ENCODE data around the gene P2RX1.
"Not testable (repeated sequence)": the region's sequence is repeated elsewhere in the genome, so short reads cannot be mapped to it uniquely, and the experiment has no call there.

P2RX1 gene

DNA sequence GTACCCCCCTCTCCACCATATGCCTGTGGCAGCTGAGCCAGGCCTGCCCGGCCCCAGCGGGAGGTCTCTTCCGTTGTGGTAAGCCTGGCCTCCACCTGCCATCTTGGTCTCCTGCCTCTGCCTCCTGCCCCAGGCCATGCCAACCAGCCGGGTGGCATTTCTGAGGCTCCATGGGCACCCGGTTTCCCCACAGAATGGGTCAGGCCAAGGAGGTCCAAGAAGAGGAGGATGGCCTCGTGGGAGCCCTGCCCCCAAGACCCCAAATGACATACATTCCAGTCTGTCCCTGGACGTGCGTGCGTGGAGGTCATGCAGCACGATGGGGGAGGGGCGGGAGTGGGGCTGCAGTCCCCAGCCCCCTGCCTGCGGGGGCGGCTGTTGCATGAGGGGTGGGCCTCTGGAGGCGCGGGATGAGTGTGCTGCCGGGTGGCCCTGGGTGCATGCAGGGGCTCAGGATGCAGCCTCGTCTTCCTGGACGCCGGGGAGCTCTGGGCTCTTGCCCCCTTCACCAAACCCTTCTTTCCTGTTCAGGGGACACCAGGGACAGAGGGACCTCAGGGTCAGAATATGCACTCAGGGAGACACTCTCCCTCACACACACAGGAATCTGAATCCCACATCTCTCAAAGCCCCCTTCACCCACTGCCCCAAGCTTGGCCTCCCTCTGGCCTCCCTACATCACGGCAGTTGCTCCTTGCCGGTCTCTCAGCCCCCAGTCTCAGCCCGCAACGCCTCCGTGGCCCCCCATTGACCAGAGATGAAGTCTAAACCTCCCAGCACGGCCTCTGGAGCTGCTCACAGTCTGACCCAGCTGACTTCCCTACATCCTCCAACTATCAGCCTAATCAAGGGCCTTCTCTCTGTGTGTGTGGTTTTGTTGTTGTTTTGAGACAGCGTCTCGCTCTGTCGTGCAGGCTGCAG is 54.2 kb downstream of the P2RX1 start:
- H3K4me3 ChIP-seq (ENCODE audit: low read depth, low read length) = no peak overlapping the region

DNA sequence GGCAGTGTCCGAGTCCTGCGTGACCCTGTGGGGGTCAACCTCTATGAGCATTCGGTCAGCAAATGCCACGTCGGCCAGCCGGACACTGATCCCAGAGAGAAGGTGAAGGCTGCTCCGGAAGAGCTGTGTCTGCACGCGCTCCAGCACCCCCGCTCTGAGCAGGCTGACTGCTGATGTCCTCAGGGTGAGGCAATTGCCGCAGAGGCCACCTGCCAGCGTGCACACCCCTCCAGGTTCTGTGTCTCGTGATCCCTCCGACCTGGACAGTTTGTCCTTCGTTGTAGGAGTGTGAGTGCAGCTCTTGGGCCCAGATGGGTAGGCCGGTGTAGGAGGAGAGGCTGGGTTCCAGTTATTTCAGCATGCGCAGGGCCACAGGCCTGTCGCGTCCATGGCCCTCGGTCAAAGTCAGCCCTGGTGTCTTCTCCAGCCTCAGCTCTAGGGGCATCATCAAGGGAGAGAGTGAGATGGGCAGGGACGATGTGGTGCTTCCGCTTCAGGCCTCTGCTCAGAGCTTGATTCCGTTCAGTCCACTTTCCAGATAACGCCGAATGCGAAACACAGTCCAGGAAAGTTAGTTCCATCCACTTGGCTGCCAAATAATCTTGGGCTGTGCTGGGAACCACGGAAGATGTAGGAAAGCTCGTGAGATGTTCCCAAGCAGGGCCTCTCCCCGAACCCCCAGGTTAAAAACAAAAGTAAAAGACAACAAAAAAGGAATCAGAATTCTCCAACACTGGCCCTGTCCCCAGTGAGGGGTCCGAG is 55.1 kb downstream of the P2RX1 start:
- no peak overlapping the region for H3K4me3 ChIP-seq (ENCODE audit: low read depth, low read length)

DNA sequence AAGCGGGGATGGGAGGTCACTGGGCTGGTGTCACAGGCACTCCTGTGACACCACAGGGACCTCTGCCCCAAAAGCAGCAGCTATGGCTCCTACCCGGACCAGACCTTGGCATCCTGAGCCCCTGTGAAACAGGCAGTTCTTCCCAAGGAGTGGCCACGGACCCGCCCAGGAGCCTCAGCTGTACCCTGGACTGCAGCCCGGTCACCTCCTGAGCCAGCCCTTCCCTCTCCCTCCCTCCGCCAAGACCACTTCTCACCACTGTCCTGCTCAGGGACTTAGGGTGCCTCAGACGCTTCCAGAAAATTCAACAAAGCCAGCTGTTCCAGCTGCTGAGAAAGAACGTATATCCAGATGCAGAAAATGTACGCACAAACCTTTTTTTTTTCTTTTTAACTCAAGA is 56.3 kb downstream of the P2RX1 start:
- H3K4me3 ChIP-seq (ENCODE audit: low read depth, low read length) = no peak overlapping the region

DNA sequence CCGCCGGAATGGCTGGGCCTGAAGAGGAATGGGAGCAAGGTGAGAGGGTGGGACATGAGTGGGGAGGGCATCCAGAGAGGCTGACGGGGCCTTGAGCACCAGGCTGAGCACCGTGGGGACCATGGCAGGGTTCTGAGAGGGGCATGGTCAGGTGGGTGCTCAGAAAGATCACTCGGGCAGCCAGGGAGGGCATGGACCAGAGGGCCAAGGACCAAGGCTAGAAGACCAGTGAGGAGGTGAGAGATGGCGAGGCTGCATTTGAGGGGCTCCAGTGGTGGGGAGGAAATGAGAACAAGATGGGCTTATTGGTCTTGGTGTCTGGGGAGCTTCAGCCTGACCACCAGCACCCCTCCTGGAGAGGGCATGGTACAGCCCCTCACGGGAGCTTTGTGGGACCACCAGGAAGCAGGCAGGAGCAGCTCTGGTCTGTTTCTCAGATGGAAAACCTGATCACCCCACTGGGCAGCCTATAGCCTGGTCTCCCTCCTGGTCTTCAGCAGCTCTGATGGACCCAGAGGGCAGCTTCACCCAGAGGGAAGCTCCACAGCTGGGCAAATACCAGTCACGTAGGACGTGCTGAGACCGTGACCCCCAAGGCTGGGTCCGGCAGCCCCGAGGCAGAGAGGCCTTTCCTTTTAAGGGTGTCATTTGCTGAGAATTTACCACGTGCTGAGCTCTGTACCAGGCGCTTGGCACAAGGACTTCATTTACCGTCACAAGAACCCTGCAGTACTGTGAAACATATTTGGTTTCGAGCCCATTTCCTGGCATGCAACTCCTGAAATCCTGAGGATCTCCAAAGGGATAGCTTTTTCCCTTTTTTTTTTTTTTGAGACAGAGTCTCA is 58.8 kb downstream of the P2RX1 start:
- no peak overlapping the region for H3K4me3 ChIP-seq (ENCODE audit: low read depth, low read length)

DNA sequence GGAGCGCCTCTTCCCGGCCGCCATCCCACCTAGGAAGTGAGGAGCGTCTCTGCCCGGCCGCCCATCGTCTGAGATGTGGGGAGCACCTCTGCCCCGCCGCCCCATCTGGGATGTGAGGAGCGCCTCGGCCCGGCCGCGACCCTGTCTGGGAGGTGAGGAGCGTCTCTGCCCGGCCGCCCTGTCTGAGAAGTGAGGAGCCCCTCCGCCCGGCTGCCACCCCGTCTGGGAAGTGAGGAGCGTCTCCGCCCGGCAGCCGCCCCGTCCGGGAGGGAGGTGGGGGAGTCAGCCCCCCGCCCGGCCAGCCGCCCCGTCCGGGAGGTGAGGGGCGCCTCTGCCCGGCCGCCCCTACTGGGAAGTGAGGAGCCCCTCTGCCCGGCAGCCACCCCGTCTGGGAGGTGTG is 62.1 kb downstream of the P2RX1 start:
- H3K4me3 ChIP-seq (ENCODE audit: low read depth, low read length) = not testable (repeated sequence)

DNA sequence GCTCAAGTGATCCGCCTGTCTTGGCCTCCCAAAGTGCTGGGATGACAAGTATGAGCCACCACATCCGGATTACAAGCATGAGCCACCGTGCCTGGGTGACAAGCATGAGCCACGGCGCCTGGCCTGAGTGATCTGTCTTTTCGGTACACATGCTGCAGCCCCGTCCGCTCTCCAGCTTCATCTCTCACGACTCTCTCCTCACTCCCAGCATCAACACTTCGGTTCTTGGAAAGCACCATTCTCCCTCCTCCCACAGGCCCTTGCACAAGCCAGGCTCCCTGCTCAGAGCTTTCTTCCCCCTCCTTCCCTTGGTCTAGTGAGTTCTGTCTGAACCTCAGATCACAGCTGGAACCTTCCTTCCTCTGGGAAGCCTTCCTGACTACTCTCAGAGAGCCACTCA is 63.7 kb downstream of the P2RX1 start:
- no peak overlapping the region for H3K4me3 ChIP-seq (ENCODE audit: low read depth, low read length)

DNA sequence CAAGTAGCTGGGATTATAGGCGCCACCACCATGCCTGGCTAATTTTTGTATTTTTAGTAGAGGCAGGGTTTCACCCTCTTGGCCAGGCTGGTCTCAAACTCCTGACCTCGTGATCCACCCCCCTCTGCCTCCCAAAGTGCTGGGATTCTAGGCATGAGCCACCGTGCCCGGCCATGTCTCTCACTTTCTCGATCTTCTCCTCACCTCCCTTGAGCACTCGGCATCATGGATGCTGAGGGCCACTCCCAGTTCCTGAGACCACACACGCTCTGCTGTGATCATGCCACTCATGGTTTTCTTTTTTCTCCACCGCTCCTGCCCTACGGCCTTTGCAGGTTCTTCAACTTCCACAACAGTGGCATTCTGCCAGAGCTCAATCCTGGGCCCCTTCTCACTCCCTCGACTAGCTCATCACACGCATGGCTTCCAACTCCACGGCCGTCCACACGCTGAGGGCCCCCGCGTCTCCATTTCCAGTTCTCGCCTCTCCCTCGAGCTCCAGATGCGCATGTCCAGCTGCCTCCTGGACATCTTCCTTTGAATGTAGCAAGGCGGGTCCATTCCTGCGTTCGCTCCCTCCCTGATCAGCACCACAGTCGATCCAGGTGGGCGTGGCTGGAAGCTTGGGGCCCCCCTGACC is 64.7 kb downstream of the P2RX1 start:
- no peak overlapping the region for H3K4me3 ChIP-seq (ENCODE audit: low read depth, low read length)

DNA sequence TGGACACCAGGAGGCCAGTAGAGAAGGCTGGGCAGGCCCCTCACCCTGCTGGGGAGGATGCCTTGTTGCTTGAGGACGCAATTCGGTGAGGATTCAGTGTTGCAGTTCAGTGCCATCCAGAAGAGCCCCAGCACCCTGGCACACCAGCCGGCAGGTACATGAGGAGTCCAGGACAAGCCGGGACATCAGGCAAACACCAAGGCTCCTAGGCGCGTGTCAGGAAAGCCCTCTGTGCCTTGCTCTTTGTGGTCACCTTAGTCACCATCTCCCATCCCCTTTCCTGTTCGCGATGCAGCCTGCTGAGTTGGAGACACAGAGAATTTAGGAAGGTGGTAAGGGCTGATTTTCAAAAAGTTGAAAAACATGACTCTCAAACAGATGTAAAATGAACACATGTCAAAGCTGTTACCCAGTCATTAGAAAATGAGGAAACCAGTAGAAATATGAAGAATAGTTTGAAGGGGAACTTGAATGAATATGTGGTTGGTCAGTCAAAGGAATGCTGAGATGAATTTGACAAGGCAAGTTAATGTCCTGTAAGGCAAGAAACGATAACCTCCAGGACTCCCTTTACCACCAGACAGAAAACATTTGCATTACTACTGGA is 67.9 kb downstream of the P2RX1 start:
- H3K4me3 ChIP-seq (ENCODE audit: low read depth, low read length) = no peak overlapping the region

DNA sequence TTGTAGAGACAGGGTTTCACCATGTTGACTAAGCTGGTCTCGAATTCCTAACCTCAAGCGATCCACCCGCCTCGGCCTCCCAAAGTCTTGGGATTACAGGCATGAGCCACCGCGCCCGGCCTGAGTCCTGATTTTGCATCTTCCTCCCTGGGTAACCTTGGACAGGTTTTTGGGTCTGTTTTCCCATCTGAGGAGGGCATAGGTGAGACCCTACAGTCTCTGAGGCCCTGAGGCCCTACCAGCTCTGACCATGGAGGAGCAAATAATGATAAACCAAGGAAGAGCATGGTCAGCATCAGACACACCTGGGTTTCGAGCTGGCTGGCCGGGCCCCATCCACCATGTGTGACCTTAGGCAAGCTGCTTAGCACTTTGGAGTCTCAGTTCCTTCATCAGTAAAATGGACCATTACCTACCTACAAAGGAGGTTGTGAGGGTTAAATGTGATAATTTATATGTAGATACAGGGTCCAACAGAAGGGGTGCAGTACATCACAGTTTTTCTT is 69.0 kb downstream of the P2RX1 start:
- H3K4me3 ChIP-seq (ENCODE audit: low read depth, low read length) = no peak overlapping the region

Measured in iPS-11a (cell line).